ENCODE measurements around the gene MAP3K20.
"Not testable (repeated sequence)": the region's sequence is repeated elsewhere in the genome, so short reads cannot be mapped to it uniquely, and the experiment has no call there.

The MAP3K20 gene

DNA sequence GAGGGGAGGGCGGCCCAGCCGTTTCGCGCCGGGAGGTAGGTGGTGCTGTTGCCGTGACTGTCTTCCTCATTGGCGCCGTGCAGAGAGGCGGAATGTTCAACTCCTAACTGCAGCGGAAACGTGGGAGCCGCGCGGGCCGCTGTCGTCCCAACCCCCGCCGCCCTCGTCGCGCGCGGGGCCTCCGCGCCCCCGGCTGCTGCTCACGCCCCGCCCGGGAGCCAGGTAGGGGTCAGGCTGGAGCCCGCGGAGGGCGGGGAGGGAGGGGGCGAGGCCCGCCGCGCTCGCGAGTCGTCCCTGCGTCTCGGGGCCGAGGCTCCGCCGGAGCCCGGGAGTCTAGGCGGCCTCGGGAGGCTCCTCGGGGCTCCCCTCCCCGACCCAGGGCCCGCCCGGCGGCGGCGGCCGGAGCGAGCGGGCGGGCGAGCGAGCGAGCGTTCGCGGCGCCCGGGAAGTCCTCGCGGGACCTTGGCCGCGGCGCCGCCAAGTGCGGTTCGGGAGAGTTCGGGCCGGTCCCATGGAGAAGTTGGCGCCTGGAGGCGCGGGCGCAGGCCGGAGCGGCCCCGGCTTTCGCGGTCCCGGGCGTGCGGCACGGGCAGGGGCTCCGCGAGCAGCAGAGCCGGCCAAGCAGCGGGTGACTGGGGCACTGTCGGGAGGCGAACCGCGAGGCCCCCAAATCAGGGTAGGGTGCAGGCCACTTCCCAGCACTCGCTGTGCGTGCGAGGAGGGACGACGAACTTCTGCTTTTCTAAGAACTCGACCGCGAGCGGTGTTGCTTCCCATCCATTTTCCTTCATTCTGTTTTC lies at the start of gene MAP3K20:
TSS of gene MAP3K20 (plus strand) at position 66 of the 800 bp plus-strand sequence. CDS start 15,186 bp downstream, outside the sequence.
- peak in 1 of 2 donors; percentile 19 for DNase-seq (ENCODE audit: low read depth in 2 of 2)

DNA sequence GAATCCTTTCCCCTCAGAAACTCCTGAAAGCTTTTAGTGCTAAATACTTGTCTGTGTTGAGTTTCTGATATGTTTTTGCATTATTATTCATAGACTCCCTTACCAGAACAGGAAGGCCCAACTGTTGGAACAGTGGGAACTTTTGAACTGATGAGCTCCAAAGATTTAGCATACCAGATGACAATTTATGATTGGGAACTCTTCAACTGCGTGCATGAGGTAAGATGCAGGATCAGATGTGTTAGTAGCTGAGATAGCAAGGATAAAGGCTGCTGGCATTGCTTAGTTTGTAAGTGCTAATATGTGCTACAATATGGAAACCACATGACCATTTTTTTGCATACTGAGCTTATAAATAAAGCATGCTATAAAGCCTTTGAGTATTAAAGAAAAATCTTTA lies 49.2 kb upstream of the MAP3K20 start:
- DNase-seq (ENCODE audit: low read depth in 2 of 2), result no peak

DNA sequence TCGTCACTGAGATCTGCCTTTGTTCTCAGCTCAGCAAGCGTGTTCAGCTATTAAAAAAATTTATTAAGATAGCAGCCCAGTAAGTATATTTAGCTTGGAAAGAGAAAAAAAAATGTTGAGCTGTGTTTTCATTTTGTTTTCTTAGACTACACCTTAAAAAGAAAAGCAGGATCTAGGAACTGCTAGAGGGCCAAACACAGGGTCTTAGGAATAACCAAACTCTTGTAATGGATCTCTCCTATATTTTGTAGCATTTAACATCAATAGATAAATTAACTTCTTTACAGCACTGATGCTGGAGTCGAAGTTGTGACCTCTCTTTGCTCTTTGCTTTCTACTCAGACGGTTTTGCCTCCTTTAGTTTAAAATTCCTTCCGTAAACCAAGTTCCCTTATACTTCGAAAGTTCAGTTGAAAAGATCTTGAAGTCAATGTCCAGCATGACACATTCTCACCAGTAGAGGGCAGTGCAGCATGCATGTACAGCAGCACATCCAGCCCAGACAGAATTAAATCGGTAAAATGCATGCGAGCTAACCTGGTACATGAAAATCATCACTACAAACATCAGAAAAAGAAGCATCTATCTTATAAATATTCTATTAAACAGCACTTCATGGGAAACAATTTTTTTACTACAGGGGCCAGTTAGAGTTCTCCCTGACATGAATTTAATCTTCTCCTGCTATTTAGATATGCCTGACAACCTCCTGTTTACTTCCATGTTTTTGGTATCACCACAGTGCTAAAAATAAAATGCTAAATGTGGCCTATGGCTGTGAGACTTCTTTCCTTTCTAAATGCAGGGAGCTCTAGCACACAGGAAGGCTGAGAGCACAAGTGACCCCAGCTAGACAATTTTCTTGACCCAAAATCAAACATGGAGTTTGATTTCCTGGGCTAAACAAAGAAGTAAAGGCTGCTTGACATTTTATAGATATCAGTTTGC lies 48.2 kb upstream of the MAP3K20 start:
- peak; percentile 61 to 66 for DNase-seq (ENCODE audit: low read depth in 2 of 2)

DNA sequence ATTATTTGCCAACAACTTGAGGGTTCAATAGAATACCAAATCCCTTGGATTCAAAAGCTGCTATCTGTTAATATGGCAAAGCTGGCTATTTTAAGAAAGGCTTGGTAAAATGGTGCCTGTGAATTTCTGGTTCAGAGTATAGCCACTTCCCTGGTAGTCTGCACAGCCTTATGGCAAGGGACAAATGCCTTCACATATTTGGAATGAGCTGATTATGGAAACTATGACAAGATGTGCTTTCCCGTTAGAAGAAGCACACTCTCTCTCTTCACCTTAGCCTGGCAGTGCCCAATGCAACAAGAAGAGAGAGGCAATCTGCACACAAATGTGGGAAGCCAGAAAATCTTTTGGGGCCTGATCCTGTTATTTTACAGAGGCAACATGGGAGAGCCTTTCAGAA lies 47.5 kb upstream of the MAP3K20 start:
- DNase-seq (ENCODE audit: low read depth in 2 of 2), result no peak

DNA sequence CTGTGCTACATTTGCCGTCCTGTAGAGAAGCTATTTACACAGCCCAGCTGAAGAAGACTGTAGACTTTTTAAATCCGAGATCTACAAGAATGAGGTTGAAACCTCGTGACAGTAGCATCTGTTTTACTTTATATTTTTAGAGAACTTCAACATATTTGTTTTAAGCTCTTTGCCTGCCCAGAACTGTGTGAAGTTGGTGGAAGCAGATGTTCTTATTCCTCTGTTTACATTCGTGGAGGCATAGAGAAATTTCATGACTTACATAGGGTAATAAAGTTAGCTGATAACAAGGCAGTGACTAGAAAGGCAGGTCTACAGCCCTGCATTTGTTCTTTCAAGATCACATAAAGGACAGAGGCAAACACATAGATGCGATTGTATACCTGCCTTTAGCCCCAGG lies 47.0 kb upstream of the MAP3K20 start:
- no peak for DNase-seq (ENCODE audit: low read depth in 2 of 2)

DNA sequence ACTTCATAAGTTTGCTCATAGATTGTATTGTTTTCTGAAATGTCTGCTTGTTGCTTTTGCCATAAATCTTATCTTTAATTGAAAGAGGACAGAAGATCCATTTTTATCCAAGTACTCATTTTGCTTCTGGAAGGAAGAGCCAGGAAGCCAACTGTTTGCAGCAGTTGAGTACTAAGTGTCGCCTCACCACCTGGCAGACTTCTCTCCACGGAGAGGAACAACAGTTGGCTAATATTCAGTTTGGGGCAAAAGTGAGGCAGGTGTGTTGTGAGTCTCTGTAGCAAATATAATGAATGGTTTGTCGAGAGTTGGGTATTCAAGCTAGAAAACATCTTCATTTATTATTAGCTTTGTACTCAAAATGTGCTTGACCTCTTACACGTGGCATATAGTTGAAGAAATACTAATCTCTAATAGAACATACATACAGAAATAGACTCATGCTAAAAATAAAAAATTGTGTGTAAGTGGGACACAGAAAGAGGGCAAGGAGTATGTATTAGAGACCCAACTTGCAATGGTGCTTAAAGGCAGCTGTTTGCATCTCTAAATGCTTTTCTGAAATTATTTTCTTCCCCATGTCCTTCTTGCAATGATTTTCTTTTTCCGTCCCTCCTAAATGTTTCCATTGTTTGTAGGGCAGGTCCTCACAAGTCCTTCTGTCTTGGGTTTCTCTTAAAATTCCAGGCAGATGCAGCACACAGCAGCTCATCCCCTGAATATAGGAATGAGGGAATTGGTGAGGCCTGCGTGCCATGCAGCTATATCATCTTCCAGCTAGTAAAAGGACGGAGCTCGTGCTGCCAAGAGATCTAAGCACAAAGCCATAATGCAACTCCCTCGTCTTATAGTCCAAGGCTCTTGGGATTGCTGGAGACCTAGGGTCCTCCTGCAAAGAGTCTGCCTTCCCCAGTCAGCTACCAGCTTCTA lies 44.8 kb upstream of the MAP3K20 start:
- DNase-seq (ENCODE audit: low read depth in 2 of 2), result no peak

DNA sequence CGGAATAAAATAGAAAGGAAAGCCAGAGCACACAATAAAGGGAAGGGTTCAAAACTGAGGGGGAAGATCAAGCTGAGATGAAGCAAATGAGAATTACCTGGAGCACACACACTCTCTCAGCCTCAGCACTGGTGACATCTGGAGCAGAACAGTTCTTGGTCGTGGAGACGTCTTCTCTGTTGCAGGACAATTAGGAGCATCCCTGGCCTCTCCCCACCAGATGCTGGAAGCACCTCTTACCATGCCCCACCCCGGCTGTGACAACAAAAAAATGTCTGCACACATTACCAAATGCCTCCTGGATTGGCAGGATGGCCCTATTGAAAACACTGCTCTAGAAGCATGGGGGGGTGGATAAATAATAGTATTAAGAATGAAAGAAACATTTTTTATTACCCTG lies 43.6 kb upstream of the MAP3K20 start:
- no peak for DNase-seq (ENCODE audit: low read depth in 2 of 2)

DNA sequence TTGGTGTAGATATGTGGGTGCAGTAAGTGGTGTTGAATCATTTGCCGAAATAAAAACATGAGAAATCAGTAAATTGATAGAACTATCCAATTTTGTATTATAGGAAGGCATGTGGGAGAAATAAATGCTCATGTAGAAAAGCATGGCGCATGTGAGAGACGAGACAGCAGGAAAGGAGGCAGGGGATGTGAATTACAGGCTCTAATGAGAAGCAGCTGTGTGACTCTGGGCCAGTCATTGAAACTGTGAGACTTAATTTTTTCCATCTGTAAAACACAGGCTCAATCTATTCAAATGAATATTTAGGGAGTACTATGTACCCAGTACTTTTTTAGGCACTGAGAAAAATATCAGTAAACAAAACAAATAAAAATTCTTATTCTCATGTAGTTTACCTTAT lies 42.6 kb upstream of the MAP3K20 start:
- DNase-seq (ENCODE audit: low read depth in 2 of 2), result no peak

DNA sequence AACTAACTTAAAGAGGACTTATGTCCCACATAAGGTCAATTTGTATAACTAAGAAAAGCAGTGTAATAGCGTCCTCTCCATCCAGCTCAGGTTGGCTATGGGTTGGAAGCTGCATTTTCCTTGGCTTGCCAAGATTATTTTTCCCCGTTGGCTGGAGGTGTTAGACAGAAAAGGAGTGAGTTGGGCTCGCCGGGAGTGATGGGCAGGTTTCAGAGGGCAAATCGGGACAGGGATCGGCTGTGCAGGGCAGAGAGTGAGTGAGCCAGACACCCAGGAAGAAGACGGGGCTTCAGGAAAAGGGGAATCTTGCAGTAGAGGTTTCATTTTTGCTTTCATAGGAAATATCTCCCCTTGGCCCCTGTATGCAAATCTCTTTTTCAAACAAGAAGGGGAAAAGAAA lies 41.5 kb upstream of the MAP3K20 start:
- DNase-seq (ENCODE audit: low read depth in 2 of 2), result no peak

DNA sequence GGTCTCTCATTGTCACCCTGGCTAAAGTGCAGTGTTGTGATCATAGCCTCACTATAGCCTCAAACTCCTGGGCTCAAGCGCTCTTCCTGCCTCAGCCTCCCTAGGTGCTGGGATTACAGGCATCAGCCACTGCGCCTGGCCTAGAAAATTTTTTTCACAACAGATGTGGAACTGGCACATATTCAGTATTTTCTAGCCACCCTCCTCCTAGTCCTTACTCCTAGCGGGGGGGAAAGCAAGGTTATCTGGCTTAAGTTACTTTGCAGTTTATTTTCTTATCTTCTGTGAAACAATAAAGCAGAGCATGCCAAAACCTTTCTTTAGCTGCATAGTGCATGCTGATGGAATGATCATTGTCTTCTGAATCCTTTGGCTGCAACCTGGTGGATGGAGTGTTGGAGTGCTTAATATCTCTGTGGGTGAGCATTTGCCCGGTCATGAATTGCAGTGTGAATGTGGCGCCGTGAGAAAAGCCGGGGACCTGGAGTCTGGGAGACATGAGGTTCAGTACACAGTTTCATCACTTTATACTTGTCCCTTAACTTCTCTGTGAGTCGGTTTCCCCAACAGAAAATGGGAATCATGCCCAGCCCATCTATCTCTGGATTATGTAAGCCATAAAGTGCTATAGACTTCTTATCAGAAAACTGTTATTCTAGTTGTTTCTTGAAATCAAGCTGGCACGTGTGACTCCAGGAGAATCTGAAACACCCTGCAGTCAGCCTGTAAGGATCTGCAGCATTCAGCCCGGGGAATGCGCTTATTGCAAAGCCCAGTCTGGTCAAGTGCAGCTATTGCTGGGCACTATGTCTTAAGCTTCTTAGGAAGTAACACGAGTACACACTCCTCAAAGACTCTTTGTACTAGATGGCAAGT lies 38.2 kb upstream of the MAP3K20 start:
- DNase-seq (ENCODE audit: low read depth in 2 of 2), result no peak

DNA sequence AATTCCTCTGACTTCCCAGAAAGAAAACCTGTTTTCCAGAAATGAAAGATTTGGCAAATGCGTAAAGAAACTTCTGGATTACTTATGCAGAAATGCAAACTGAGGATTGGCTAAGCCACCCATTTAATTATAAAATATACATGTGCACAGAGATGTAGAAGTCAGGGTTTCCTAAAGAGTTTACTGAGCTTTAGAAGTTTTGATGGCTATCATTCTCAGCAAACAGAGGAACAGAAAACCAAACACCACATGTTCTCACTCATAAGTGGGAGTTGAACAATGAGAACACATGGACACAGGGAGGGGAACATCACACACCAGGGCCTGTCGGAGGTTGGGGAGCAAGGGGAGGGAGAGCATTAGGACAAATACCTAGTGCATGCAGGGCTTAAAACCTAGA lies 37.4 kb upstream of the MAP3K20 start:
- not testable (repeated sequence) for DNase-seq (ENCODE audit: low read depth in 2 of 2)

DNA sequence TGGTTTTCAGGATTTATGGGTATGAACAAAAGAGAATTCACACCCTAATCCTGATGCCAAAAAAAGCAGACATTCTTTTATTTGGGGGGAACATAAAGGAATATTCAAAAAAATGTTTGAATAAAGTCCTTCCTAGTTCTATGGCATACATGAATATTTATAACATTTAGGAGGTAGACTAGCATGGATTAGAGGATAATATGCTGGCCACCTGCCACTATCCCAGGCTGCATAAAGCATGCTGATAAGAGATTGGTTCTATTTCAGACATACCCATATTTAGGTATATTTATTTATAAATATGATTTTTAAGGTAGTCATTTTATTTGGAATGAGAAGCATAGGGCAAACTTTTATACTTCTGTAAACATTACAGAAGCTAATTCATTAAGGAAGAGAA lies 34.9 kb upstream of the MAP3K20 start:
- DNase-seq (ENCODE audit: low read depth in 2 of 2), result no peak

DNA sequence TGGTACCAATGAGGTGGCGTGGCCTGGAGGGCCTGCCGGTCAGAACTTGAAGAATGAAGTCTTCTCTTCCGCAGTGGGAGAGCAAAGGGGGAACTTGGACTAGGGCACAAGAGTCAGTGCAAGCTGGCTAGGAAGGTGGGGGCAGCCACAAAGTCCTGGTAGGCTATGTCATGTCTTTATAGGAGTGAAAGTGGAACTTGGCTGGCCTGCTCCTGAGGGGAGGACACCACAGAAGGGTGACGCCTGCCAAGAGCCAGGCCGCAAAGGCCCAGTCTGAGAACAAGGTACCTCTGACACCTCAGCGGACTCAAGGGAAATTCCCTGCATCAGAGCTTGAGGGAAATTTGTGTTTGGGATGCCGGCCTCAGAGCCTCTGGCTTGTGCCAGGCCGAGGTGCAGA lies 32.2 kb upstream of the MAP3K20 start:
- DNase-seq (ENCODE audit: low read depth in 2 of 2), result no peak

DNA sequence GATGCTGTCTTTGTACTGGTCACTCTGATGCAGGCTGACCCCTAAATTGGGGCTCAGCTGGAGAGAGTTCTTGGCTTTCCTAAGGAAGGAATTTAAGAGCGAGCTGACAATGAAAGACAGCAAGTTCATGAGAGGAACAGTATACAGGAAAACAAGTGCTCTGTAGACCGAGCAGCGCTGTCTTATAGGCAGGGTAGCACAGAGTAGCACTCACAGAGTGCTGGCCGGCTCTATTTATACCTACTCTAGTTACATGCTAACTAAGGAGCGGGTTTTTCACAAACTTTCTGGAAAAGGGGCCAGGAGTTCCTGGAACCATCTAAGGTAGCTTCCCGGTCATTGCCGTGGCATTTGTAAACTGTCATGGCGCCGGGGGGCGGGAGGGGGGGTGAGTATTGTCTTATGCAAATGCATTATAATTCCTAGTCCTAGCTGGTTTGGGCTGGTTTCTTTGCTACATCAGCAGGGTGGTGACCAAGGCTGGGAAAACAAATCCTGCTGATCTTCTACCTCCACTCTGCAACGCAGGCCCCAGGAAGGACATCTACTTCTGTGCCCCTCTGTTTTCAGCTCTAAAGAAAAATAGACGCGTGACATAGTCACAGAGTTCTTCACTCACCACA lies 31.6 kb upstream of the MAP3K20 start:
- DNase-seq (ENCODE audit: low read depth in 2 of 2), result no peak

DNA sequence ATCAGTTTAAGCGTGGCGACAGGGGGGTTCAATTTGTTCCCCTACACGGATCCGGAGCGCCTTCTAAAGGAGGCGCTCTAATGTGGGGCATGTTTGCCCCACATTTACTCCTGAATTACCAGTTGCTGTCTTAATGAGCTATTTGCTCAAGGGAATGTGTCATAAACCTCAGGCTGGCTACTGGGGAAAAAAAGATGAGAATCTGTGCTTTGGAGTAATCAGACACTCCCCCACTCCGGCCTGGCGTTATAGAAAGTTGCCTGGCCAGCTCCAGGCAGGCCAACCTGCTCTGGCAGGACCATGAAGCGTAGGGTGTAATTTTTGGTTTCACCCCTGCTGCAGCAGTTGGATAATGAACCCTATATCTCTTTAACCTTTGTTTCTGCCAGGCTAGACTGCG lies 31.0 kb upstream of the MAP3K20 start:
- no peak for DNase-seq (ENCODE audit: low read depth in 2 of 2)

DNA sequence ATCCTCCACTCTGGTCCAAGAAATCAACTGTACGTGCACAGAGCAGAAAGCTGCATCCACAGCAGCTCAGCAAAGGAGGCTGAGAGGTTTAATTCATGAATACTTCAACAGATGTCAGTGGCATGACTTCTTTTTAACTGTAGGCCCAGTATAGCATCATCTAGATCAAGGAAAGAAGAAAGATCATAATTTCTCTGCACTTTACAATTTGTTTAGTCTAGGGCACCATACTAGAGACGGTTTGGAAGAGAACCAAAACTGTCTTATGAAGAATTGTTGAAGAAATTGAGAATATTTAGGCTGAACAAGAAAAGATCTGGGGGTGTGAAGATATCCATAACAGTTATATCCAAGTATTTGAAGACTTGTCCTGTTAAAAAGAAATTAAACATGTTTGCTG lies 30.5 kb upstream of the MAP3K20 start:
- no peak for DNase-seq (ENCODE audit: low read depth in 2 of 2)

DNA sequence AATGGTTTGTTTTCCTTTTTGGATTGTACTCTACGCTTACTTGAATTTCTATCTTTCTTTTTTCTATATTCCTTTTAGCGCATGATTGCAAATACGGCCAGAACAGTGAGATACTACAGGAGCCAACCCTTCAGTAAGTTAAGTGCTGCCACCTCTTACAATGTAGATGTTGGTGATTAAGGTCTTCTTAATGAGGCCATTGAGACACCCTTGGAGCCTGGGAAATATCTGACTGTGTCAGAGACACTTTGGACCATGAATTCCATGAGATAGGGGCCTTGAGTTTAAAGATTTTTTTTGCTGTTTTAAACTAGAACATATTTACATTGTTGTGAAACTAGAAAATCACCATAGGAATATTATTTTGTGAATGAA lies 27.1 kb upstream of the MAP3K20 start:
- DNase-seq (ENCODE audit: low read depth in 2 of 2), result no peak

DNA sequence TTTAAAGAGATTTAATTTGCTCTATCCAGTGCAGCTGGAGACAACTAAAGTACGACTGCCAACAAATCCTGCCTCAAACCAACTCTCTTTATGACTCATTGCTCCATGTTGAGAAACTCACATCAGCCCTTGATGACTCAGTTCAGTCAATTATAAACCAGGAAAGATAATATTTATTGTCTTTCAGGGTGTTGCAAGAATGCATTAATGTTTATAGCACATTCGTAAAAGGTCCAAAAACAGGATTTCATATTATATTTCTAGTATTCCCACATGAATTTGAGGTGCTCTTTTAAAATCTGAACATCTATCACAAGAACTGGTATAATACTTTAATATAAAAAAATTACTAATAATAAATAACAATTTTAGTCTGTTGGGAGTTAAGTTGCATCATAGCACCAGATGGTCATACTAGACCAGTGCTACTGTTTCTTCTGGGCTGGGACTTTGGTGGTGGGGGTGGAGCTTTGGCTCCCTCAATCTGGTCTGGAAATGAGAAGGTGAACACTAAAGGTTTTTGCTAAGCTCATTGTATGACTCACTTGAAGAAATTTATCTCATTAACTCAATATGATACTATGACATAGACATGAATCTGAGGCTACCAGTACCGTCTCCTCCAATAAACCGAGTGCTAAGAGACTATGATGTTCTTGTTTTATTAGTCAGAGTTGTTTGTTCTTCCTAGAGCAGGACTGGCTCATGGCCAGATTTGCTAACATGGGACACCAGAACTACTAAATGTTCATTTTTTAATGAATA lies 26.6 kb upstream of the MAP3K20 start:
- peak; percentile 21 to 22 for DNase-seq (ENCODE audit: low read depth in 2 of 2)

DNA sequence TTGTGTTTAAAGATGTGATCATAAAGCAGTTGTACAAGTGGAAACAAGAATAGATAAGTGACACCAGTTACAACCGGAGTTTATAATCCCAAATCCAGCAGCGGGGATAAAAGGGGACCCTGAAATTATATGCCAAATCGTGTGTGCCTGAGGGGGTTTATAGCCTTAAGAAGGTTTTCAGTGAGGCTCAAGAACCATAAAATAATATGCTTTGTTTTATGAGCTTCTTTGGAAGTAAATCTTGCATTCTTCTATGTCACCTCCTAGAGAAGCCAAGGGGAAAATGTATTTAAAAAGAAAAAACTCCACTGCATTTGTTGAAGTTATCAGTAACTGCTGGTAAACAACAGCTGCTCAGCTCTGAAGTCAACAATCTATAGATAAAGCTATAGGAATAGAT lies 25.8 kb upstream of the MAP3K20 start:
- DNase-seq (ENCODE audit: low read depth in 2 of 2), result no peak

DNA sequence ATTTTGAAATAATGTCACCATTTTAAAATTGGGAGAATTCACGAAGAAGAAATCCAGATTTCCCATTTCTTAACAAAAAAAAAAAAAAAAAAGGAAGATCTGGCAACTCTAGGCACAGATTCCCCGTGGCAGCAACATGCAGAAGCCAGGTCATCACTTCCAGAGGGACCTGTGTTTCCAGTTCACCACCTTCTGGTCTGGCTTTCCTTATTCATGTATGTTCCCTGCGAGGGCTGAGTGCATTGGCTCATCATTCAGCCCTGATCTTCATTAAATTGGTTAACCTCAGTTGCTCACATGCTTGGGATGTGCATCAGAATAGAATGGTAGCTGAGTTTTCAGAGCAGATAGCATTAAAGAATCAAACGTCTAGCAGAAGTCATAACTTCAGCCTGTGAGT lies 25.0 kb upstream of the MAP3K20 start:
- DNase-seq (ENCODE audit: low read depth in 2 of 2), result no peak
